Mesodermal cell (in vitro differentiated cells): ENCODE measurements around the gene GPATCH3.

Source experiments
- H3K27ac ChIP-seq: 2 replicates; pipeline ENCODE4 v1.7.0; 2013; ENCODE audit warnings: mild to moderate bottlenecking, low read depth, low read length, moderate library complexity; ENCODE audit not compliant: severe bottlenecking
- H3K36me3 ChIP-seq: 2 replicates; pipeline ENCODE4 v1.7.1; 2013; ENCODE audit warnings: mild to moderate bottlenecking, low read length, moderate library complexity; ENCODE audit not compliant: control insufficient read depth, insufficient read depth
- H3K4me1 ChIP-seq: one replicate; pipeline ENCODE4 v1.7.1; 2013; ENCODE audit warnings: mild to moderate bottlenecking, low read length; ENCODE audit not compliant: insufficient read depth, control insufficient read depth, poor library complexity, severe bottlenecking
- H3K4me3 ChIP-seq: 2 replicates; pipeline ENCODE4 v1.7.0; 2013; ENCODE audit warnings: low read length, control low read depth, mild to moderate bottlenecking; ENCODE audit not compliant: insufficient read depth, poor library complexity, severe bottlenecking; ENCODE audit errors: extremely low read depth
- H3K9me3 ChIP-seq: 2 replicates; pipeline ENCODE4 v1.7.1; 2013; ENCODE audit warnings: mild to moderate bottlenecking, low read length, moderate library complexity; ENCODE audit not compliant: control insufficient read depth
- WGBS, 2 experiments: methylation state at CpG; one replicate each; pipeline ENCODE4 v1.1.5; 2013; ENCODE audit warnings: missing lambda C conversion rate in 2 of 2; ENCODE audit not compliant: insufficient coverage in 2 of 2; 5-methylcytosine and 5-hydroxymethylcytosine counted together

Gene GPATCH3

GRCh38 chr1:26913389-26913753, 13.1 kb upstream of the GPATCH3 start:
- WGBS, 2 experiments, result 93 to 94% methylated on average over 4 to 5 of the region's 5 CpGs
- Histone ChIP-seq H3K27ac (no peak overlapping the region), H3K4me3 (no peak overlapping the region), H3K36me3 (no peaks in the 10 kb centered on the region), H3K4me1 (no peaks in the 10 kb centered on the region), H3K9me3 (no peaks in the 10 kb centered on the region)

- Histone ChIP-seq H3K4me3 (no peak overlapping the region), H3K9me3 (no peaks in the 10 kb centered on the region), H3K27ac (no peak overlapping the region), H3K4me1 (peaks cover 3% of the 10 kb centered on the region), H3K36me3 (no peaks in the 10 kb centered on the region)
- no CpG with 5 or more reads among the region's 2 CpGs for WGBS, 2 experiments
Measured at GRCh38 chr1:26912147-26912490, 11.9 kb upstream of the GPATCH3 start.

- H3K4me3 ChIP-seq, result no peak overlapping the region
- no peaks in the 10 kb centered on the region for H3K9me3 ChIP-seq
- H3K27ac ChIP-seq, result no peak overlapping the region
- no peaks in the 10 kb centered on the region for H3K36me3 ChIP-seq
- WGBS, 2 experiments, result 83 to 86% methylated on average over 7 to 8 of the region's 8 CpGs
- peaks cover 5% of the 10 kb centered on the region for H3K4me1 ChIP-seq
Measured at GRCh38 chr1:26911399-26912146, 11.3 kb upstream of the GPATCH3 start.

GRCh38 chr1:26910343-26911160, 10.3 kb upstream of the GPATCH3 start:
- Histone ChIP-seq H3K36me3 (no peaks in the 10 kb centered on the region), H3K4me3 (no peak overlapping the region), H3K27ac (no peak overlapping the region), H3K9me3 (no peaks in the 10 kb centered on the region), H3K4me1 (peaks cover 5% of the 10 kb centered on the region)
- WGBS, 2 experiments, result 85 to 95% methylated on average over 2 of the region's 4 CpGs

GRCh38 chr1:26909951-26910342, 9.7 kb upstream of the GPATCH3 start:
- H3K9me3 ChIP-seq, result no peaks in the 10 kb centered on the region
- no peaks in the 10 kb centered on the region for H3K36me3 ChIP-seq
- peaks cover 5% of the 10 kb centered on the region for H3K4me1 ChIP-seq
- no peak overlapping the region for H3K27ac ChIP-seq
- WGBS, 2 experiments, result 92 to 95% methylated on average over 3 of the region's 3 CpGs
- no peak overlapping the region for H3K4me3 ChIP-seq

- no peaks in the 10 kb centered on the region for H3K9me3 ChIP-seq
- no peak overlapping the region for H3K4me3 ChIP-seq
- no peaks in the 10 kb centered on the region for H3K36me3 ChIP-seq
- no peak overlapping the region for H3K27ac ChIP-seq
- WGBS, 2 experiments, result 79% methylated on average over 5 to 6 of the region's 6 CpGs
- peaks cover 5% of the 10 kb centered on the region for H3K4me1 ChIP-seq
Measured at GRCh38 chr1:26907071-26907917, 7.0 kb upstream of the GPATCH3 start.

- Histone ChIP-seq H3K4me1 (peaks cover 8% of the 10 kb centered on the region), H3K9me3 (no peaks in the 10 kb centered on the region), H3K27ac (peak overlapping the region; percentile 93), H3K36me3 (peaks cover 19% of the 10 kb centered on the region), H3K4me3 (peak overlapping the region; percentile 88)
- WGBS, 2 experiments, result 84 to 93% methylated on average over 3 to 5 of the region's 18 CpGs
Measured at GRCh38 chr1:26900815-26901511, 696 bp upstream of the GPATCH3 start.

- Histone ChIP-seq H3K27ac (no peak overlapping the region), H3K4me3 (no peak overlapping the region), H3K4me1 (peaks cover 8% of the 10 kb centered on the region), H3K36me3 (peaks cover 51% of the 10 kb centered on the region), H3K9me3 (no peaks in the 10 kb centered on the region)
- 97 to 99% methylated on average over 7 to 8 of the region's 9 CpGs for WGBS, 2 experiments
Measured at GRCh38 chr1:26897351-26897750, 2.9 kb downstream of the GPATCH3 start.

- Histone ChIP-seq H3K27ac (no peak overlapping the region), H3K4me3 (no peak overlapping the region), H3K36me3 (peaks cover 60% of the 10 kb centered on the region), H3K9me3 (no peaks in the 10 kb centered on the region), H3K4me1 (peaks cover 11% of the 10 kb centered on the region)
- 98 to 99% methylated on average over 10 to 13 of the region's 13 CpGs for WGBS, 2 experiments
Measured at GRCh38 chr1:26894263-26894662, 6.0 kb downstream of the GPATCH3 start.

- no peaks in the 10 kb centered on the region for H3K9me3 ChIP-seq
- peaks cover 4% of the 10 kb centered on the region for H3K4me1 ChIP-seq
- 36 to 40% methylated on average over 7 to 8 of the region's 12 CpGs for WGBS, 2 experiments
- H3K27ac ChIP-seq, result peak overlapping the region; percentile 68
- H3K4me3 ChIP-seq, result peak overlapping the region; percentile 76
- peaks cover 66% of the 10 kb centered on the region for H3K36me3 ChIP-seq
Measured at GRCh38 chr1:26890467-26890796, 9.8 kb downstream of the GPATCH3 start.
